Measurements from ENCODE around the gene FAM234B.

Gene FAM234B

DNA sequence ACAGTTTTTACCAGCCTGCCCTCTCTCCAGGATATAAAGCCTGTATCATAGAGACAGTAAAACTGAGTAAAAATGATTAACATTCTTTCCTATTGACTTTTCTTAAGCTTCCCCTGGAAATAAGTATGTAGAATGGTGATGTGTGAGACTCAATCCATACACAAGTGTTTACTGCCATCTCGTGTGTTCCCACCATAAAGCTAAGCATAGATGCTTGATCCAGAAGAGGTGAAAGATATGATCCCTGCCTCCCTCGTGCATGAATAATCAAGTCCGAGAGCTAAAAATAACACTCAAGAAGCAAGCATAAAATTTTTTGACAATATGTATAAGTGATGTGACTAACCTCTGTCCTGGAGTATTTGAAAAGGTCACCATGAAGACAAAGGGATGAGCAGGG is 76.2 kb downstream of the FAM234B start:
- TF ChIP-seq CTCF (conservative IDR thresholded peaks at IDR 0.05; ENCODE audit: low read length) (no peak), EZH2phosphoT487 (IDR thresholded peaks at IDR 0.05; ENCODE audit: borderline replicate concordance) (no peak)
- H3K4me2 ChIP-seq (ENCODE audit: low read depth, low read length, poor library complexity, severe bottlenecking) = no peak overlapping the region
- no peaks in the 10 kb centered on the region for H4K20me1 ChIP-seq (ENCODE audit: insufficient read depth, low read length, poor library complexity, severe bottlenecking)
- no peaks in the 10 kb centered on the region for H3K9me2 ChIP-seq (replicated peaks; ENCODE audit: low read depth, low read length)
- H3K4me3 ChIP-seq (ENCODE audit: low read length, poor library complexity, severe bottlenecking) = no peak overlapping the region
- H3K9ac ChIP-seq (ENCODE audit: low read depth, low read length, poor library complexity, severe bottlenecking) = no peak overlapping the region
- no peak overlapping the region for H2AFZ ChIP-seq (ENCODE audit: low read length)
- H3F3A ChIP-seq (ENCODE audit: low read depth) = no peaks in the 10 kb centered on the region
- H3K27me3 ChIP-seq (ENCODE audit: insufficient read depth, low read length, poor library complexity, severe bottlenecking) = no peaks in the 10 kb centered on the region
- H3K36me3 ChIP-seq (ENCODE audit: insufficient read depth, low read length) = no peaks in the 10 kb centered on the region
- H3K4me1 ChIP-seq (ENCODE audit: insufficient read depth, low read length, poor library complexity, severe bottlenecking) = peaks cover 13% of the 10 kb centered on the region
- H3K79me2 ChIP-seq (ENCODE audit: insufficient read depth, low read length) = no peaks in the 10 kb centered on the region
- H3K9me3 ChIP-seq (ENCODE audit: insufficient read depth, low read depth, low read length) = no peaks in the 10 kb centered on the region

- Histone ChIP-seq H3F3A (ENCODE audit: low read depth) (no peaks in the 10 kb centered on the region), H3K4me2 (ENCODE audit: low read depth, low read length, poor library complexity, severe bottlenecking) (no peak overlapping the region), H3K4me3 (ENCODE audit: low read length, poor library complexity, severe bottlenecking) (no peak overlapping the region), H3K9me3 (ENCODE audit: insufficient read depth, low read depth, low read length) (no peaks in the 10 kb centered on the region), H3K4me1 (ENCODE audit: insufficient read depth, low read length, poor library complexity, severe bottlenecking) (peaks cover 13% of the 10 kb centered on the region), H3K27me3 (ENCODE audit: insufficient read depth, low read length, poor library complexity, severe bottlenecking) (no peaks in the 10 kb centered on the region), H3K9ac (ENCODE audit: low read depth, low read length, poor library complexity, severe bottlenecking) (no peak overlapping the region), H3K36me3 (ENCODE audit: insufficient read depth, low read length) (no peaks in the 10 kb centered on the region), H3K9me2 (replicated peaks; ENCODE audit: low read depth, low read length) (no peaks in the 10 kb centered on the region), H3K79me2 (ENCODE audit: insufficient read depth, low read length) (no peaks in the 10 kb centered on the region), H4K20me1 (ENCODE audit: insufficient read depth, low read length, poor library complexity, severe bottlenecking) (no peaks in the 10 kb centered on the region), H2AFZ (ENCODE audit: low read length) (no peak overlapping the region)
- TF ChIP-seq CTCF (conservative IDR thresholded peaks at IDR 0.05; ENCODE audit: low read length) = no peak
These were observed 77.4 kb downstream of the FAM234B start for GRCh38 chr12:13121568-13121967.

GRCh38 chr12:13124656-13125505 is 80.7 kb downstream of the FAM234B start:
- no peak for TF ChIP-seq CTCF (conservative IDR thresholded peaks at IDR 0.05; ENCODE audit: low read length)
- no peak for TF ChIP-seq EZH2phosphoT487 (IDR thresholded peaks at IDR 0.05; ENCODE audit: borderline replicate concordance)
- H3K36me3 ChIP-seq (ENCODE audit: insufficient read depth, low read length) = no peaks in the 10 kb centered on the region
- no peak overlapping the region for H3K9ac ChIP-seq (ENCODE audit: low read depth, low read length, poor library complexity, severe bottlenecking)
- H3K9me2 ChIP-seq (replicated peaks; ENCODE audit: low read depth, low read length) = no peaks in the 10 kb centered on the region
- H3K27me3 ChIP-seq (ENCODE audit: insufficient read depth, low read length, poor library complexity, severe bottlenecking) = no peaks in the 10 kb centered on the region
- no peaks in the 10 kb centered on the region for H4K20me1 ChIP-seq (ENCODE audit: insufficient read depth, low read length, poor library complexity, severe bottlenecking)
- no peaks in the 10 kb centered on the region for H3F3A ChIP-seq (ENCODE audit: low read depth)
- no peaks in the 10 kb centered on the region for H3K9me3 ChIP-seq (ENCODE audit: insufficient read depth, low read depth, low read length)
- H3K79me2 ChIP-seq (ENCODE audit: insufficient read depth, low read length) = no peaks in the 10 kb centered on the region
- H2AFZ ChIP-seq (ENCODE audit: low read length) = no peak overlapping the region
- H3K4me3 ChIP-seq (ENCODE audit: low read length, poor library complexity, severe bottlenecking) = no peak overlapping the region
- peaks cover 9% of the 10 kb centered on the region for H3K4me1 ChIP-seq (ENCODE audit: insufficient read depth, low read length, poor library complexity, severe bottlenecking)
- H3K4me2 ChIP-seq (ENCODE audit: low read depth, low read length, poor library complexity, severe bottlenecking) = no peak overlapping the region
